ENCODE results near the gene MNX1.

The MNX1 gene

GRCh38 chr7:156966387-156966786, 44.1 kb downstream of the MNX1 start:
- no peak for DNase-seq

- DNase-seq, result no peak
Measured at GRCh38 chr7:156964971-156965370, 45.5 kb downstream of the MNX1 start.

- no peak for DNase-seq
Measured at GRCh38 chr7:156963472-156963871, 47.0 kb downstream of the MNX1 start.

DNA sequence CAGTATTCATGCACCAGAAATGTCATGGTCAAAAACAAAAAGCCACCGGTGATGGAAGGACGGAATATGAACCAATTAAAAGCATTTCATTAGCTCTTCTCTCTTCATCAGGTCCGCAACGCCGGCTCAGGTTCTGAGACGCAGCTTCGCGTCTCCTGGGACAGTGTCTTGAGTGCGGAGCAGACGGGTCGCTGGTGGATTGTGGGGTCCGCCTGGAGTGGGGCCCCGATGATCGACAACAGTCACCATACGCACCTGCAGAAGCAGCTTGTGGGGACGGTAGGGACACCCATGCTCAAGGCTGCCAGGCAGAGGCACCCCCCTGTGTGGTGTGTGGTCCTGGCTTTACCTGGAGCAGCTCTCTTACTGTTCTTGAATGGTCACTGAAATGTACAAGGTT, 47.6 kb downstream of the MNX1 start:
- no peak for DNase-seq

DNA sequence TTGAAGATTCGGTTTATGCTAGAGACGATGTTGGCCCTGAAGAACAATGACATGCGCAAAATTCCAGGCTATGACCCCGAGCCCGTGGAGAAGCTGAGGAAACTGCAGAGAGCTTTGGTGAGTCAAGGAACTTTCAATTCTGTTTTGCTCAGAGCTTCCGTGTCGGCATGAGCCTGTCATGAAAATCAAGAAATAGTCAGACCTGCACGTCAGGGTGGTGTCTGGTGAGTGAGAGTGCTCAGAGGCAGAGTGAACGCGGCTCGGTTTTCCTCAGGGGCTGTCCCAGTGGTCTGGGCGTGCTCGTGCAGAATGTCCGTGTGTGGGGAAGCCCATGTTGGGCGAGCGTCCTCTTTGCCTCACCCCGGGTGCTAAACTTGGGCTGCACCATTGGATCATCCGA, 48.3 kb downstream of the MNX1 start:
- DNase-seq, result no peak

DNA sequence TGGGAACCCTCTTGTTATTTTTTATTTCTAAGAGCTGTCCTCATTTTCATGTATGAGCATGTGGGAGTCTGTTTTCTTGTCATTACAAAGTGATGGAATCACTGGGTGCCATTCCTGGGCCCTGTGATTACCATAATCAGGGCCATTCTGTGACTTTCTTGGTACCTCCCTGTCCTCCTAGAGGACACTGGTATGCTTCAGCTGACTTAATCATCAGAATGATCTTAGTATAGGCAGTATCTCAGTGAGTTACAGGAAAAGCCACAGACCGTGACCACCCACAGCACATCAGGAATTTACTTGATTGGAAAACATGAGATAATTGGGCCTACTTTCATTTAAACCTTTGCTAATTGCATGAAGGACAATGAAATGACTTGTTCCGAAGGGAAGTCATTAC, 53.7 kb downstream of the MNX1 start:
- DNase-seq, result no peak

DNA sequence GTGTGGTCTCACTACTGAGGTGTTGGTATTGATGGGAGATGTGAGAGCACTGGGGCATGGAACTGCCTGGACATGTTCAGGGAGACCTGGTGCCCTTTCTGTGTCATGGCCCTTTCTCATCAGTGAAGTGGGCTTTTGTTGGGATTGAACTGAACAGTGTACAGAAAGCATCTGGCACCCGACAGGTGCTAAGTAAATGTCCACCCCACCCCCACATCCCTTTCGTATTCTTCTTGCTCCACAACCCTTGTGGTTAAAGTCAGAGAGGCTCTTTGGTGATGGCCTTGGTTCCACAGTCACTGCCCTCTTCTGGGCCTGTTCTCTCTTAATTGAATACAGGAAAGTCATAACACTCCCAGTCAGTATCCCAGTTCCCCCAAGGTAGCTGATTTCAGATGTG, 55.5 kb downstream of the MNX1 start:
- DNase-seq, result no peak
